NB4 (cell line): Measurements from ENCODE around the gene IRS1.

ENCODE experiments used
- DNase-seq: peaks from one replicate; pipeline ENCODE4 v3.0.0; 2010; ENCODE audit warnings: low read depth
- H3K4me3 ChIP-seq: one replicate; pipeline ENCODE4 v1.5.1; 2011; ENCODE audit warnings: mild to moderate bottlenecking, low read depth, low read length, moderate library complexity
- MYC ChIP-seq: IDR thresholded peaks from 2 replicates; pipeline ENCODE4 v1.6.1; 2011; ENCODE audit warnings: low read depth, low read length
- POLR2A ChIP-seq: IDR thresholded peaks from 2 replicates; pipeline ENCODE4 v1.6.1; 2011; ENCODE audit warnings: mild to moderate bottlenecking; ENCODE audit not compliant: insufficient read length; ENCODE audit errors: extremely low read depth
- TF ChIP-seq, protein P1 (sequence below): IDR thresholded peaks from 2 replicates; pipeline ENCODE4 v1.6.1; 2011; ENCODE audit warnings: low read depth, low read length
- TF ChIP-seq, protein P2 (sequence below): IDR thresholded peaks from one replicate; pipeline ENCODE4 v1.5.1; 2012; ENCODE audit warnings: low read depth, low read length

The IRS1 gene

DNA sequence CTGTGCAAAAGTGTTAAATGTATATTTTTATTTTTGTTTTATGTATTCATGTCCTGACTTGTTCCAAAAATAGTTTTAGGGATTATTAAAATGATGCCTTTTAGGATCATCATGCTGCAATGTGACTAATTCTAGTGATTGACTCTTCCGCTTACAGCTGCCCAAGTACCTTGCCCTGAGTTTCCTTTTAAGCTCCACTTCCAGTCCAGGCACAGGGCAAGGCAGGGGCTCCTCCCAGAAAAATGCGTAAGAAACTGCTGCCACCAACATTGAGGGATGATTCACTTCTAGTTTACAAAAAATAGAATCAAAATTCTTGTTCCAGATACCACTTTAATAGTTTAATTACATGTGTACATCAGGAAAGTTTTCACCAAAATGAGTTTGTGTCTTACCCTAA lies 116.4 kb downstream of the IRS1 start:
- TF ChIP-seq, protein P1, sequence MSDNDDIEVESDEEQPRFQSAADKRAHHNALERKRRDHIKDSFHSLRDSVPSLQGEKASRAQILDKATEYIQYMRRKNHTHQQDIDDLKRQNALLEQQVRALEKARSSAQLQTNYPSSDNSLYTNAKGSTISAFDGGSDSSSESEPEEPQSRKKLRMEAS, result no peak
- no peak for TF ChIP-seq MYC
- TF ChIP-seq, protein P2, sequence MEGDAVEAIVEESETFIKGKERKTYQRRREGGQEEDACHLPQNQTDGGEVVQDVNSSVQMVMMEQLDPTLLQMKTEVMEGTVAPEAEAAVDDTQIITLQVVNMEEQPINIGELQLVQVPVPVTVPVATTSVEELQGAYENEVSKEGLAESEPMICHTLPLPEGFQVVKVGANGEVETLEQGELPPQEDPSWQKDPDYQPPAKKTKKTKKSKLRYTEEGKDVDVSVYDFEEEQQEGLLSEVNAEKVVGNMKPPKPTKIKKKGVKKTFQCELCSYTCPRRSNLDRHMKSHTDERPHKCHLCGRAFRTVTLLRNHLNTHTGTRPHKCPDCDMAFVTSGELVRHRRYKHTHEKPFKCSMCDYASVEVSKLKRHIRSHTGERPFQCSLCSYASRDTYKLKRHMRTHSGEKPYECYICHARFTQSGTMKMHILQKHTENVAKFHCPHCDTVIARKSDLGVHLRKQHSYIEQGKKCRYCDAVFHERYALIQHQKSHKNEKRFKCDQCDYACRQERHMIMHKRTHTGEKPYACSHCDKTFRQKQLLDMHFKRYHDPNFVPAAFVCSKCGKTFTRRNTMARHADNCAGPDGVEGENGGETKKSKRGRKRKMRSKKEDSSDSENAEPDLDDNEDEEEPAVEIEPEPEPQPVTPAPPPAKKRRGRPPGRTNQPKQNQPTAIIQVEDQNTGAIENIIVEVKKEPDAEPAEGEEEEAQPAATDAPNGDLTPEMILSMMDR, result no peak
- TF ChIP-seq POLR2A, result no peak
- no peak for DNase-seq
- H3K4me3 ChIP-seq, result no peak overlapping the region
